ENCODE results near the gene ATP2A1. TPM values are rescaled to one million over a fixed set of nuclear protein-coding genes. Genes with fewer than 3 reads are reported as not detected.
A peak's percentile ranks its signal among the peaks of the same experiment; 100 is the strongest.

The ATP2A1 gene
- polyA plus RNA-seq, 2 of the 4 experiments (the other 2 are of a cell fraction) = 0.96 to 5.2 TPM

GRCh38 chr16:28837672-28838557 lies 40.4 kb upstream of the ATP2A1 start:
- ChIA-PET POLR2A (interaction anchor here (0.9 kb wide), 1 partner anchor 9 kb away, joined by 3 read pairs; the partner anchor contains the start of gene TUFM), CTCF (interaction anchor here (0.9 to 1.5 kb wide), 6 partner anchors 8 to 107 kb away, joined by 3 to 5 read pairs (median 4); partner anchors contain the start of genes ATXN2L, SH2B1 and TUFM)
- 94% methylated on average over 7 of the region's 7 CpGs for WGBS (ENCODE audit: missing lambda C conversion rate)
- peaks cover 5% of the 10 kb centered on the region; the same call in 1 of the 3 replicates for H3K4me1 ChIP-seq
- no peak overlapping the region for H3K4me2 ChIP-seq
- H3K27ac ChIP-seq = no peak overlapping the region
- no peaks in the 10 kb centered on the region for H3K9me3 ChIP-seq
- FAIRE-seq (no peak), DNase-seq (ENCODE audit: low read depth in 1 of 2, low spot score in 1 of 2) (no peak), ATAC-seq (no peak)
- no peak overlapping the region for H3K4me3 ChIP-seq
- TF ChIP-seq TFCP2L1 (CRISPR knock-in tag; IDR thresholded peaks at IDR 0.05) (no peak), HEYL (CRISPR knock-in tag; IDR thresholded peaks at IDR 0.05) (no peak), RNF2 (IDR thresholded peaks at IDR 0.05; ENCODE audit: borderline replicate concordance, low read depth) (no peak), HOXA7 (CRISPR knock-in tag; IDR thresholded peaks at IDR 0.05) (0 out of 2 replicates have a peak, but pooled peaks have one; percentile 26)

- FAIRE-seq (no peak), ATAC-seq (no peak), DNase-seq (ENCODE audit: low read depth in 1 of 2, low spot score in 1 of 2) (no peak)
- Histone ChIP-seq H3K4me2 (no peak overlapping the region), H3K4me1 (no peaks in the 10 kb centered on the region), H3K4me3 (no peak overlapping the region), H3K27ac (no peak overlapping the region), H3K9me3 (no peaks in the 10 kb centered on the region)
- CTCF ChIA-PET = interaction anchor here (0.9 to 1.5 kb wide), 5 partner anchors 16 to 107 kb away, joined by 3 to 7 read pairs (median 4); partner anchors contain the start of genes ATXN2L and SH2B1
- POLR2A ChIA-PET = interaction anchor here (0.9 kb wide), 1 partner anchor 8 kb away, joined by 3 read pairs; the partner anchor contains the start of gene TUFM
- no peak for TF ChIP-seq HEYL (CRISPR knock-in tag; IDR thresholded peaks at IDR 0.05)
- no peak for TF ChIP-seq KDM1A (IDR thresholded peaks at IDR 0.05; ENCODE audit: low read depth)
- TF ChIP-seq ATOH8 (CRISPR knock-in tag; IDR thresholded peaks at IDR 0.05; ENCODE audit: low read depth) = no peak
- no peak for TF ChIP-seq PBX3 (IDR thresholded peaks at IDR 0.05)
- no peak for TF ChIP-seq REST (IDR thresholded peaks at IDR 0.05)
- TF ChIP-seq HMGXB4 (CRISPR knock-in tag; IDR thresholded peaks at IDR 0.05; ENCODE audit: borderline replicate concordance) = no peak
- no peak for TF ChIP-seq TFCP2L1 (CRISPR knock-in tag; IDR thresholded peaks at IDR 0.05)
- no peak for TF ChIP-seq SMC3 (IDR thresholded peaks at IDR 0.05)
- no peak for TF ChIP-seq HOXA7 (CRISPR knock-in tag; IDR thresholded peaks at IDR 0.05)
- no peak for TF ChIP-seq CEBPB (IDR thresholded peaks at IDR 0.05)
- no peak for TF ChIP-seq HOXB13 (CRISPR knock-in tag; IDR thresholded peaks at IDR 0.05; ENCODE audit: low read depth)
- TF ChIP-seq NFE2L2 (conservative IDR thresholded peaks at IDR 0.05; ENCODE audit: low read length) = no peak
- no peak for TF ChIP-seq USF2 (IDR thresholded peaks at IDR 0.05)
- 94% methylated on average over 1 of the region's 1 CpG for WGBS (ENCODE audit: missing lambda C conversion rate)
Observed at GRCh38 chr16:28838558-28838918, 39.8 kb upstream of the ATP2A1 start.
